Activated T-cell treated with anti-CD3 and anti-CD28 coated beads, Interleukin-2, amount 50 U/mL, for 1 hour (primary cell): Measurements from ENCODE around the gene C20orf141.
"Not testable (repeated sequence)": the region's sequence is repeated elsewhere in the genome, so short reads cannot be mapped to it uniquely, and the experiment has no call there.

Source experiments
- DNase-seq: peaks from one replicate; pipeline ENCODE4 v3.0.0-alpha.2; 2020

C20orf141 gene

GRCh38 chr20:2814587-2815051, at the start of gene C20orf141:
Gene C20orf141, plus strand, starts transcription at chr20:2814987. Its CDS starts 198 bp downstream, at chr20:2815185.
- no peak for DNase-seq

GRCh38 chr20:2767768-2768631, 46.8 kb upstream of the C20orf141 start:
- DNase-seq = no peak

DNA sequence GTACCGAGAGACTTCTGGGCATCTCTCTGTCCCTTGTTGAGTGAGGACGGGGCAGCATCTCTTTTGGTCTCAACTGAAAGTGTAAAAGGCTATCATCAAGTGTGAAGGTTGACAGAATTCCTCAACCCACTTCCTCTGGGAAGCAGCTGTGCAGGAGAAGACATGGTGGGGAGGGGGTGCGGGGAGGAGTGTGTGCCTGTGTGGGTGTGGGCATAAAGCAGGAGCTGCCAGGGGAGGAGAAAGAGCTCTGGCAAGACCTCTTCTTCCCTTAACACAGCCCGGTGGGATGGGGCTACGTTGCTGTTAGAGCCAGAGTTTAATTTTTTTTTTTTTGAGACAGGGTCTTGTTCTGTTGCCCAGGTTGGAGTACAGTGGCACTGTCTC, 46.2 kb upstream of the C20orf141 start:
- no peak for DNase-seq

DNA sequence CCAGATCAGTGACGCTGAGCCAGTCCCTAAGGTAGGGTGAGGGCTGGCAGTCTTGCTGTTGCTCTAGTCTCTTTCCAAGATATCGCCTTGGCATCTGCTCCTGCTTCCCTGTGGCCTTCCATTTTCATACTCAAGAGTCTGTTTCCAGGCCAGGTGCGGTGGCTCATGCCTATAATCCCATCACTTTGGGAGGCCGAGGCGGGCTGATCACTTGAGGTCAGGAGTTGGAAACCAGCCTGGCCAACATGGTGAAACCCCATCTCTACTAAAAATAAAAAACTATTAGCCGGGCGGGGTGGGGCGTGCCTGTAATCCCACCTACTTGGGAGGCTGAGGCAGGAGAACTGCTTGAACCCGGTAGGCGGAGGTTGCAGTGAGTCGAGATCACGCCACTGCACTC, 44.7 kb upstream of the C20orf141 start:
- not testable (repeated sequence) for DNase-seq

GRCh38 chr20:2771631-2772080, 43.1 kb upstream of the C20orf141 start:
- DNase-seq = no peak

DNA sequence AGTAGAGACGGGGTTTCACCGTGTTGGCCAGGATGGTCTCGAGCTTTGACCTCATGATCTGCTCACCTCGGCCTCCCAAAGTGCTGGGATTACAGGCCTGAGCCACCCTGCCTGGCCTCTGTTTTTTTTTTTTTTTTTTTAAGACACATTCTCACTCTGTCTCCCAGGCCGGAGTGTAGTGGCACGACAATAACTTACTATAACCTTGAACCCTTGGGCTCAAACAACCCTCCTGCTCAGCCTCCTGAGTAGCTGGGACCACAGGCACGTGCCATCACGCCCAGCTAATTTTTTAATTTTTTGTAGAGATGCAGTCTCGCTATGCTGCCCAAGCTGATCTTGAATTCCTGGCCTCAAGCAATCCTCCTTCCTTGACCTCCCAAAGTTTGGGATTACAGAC, 41.0 kb upstream of the C20orf141 start:
- no peak for DNase-seq

GRCh38 chr20:2775139-2775538, 39.6 kb upstream of the C20orf141 start:
- no peak for DNase-seq

DNA sequence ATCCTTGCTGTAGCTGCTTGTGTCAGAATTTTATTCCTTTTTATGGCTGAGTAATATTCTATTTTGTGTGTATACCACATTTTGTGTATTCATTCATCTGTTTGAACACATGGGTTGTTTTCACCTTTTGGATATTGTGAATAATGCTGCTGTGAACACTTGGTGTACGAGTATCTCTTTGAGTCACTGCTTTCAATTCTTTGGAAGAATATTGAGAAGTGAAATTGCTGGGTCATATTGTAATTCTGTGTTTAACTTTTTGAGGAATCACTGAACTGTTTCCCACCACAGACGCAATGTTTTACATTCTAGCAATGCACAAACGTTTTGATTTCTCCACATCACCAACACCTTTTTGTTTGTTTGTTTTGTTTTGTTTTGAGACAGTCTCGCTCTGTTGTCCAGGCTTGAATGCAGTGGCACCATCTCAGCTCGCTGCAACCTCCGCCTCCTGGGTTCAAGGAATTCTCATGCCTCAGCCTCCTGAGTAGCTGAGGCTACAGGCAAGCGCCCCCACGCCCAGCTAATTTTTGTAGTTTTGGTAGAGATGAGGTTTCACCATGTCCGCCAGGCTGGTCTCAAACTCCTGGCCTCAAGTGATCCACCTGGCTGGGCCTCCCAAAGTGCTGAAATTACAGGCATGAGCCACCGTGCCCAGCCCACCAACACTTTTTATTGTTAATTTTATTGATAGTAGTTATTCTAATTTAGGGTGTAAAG, 36.0 kb upstream of the C20orf141 start:
- DNase-seq = no peak

GRCh38 chr20:2780948-2781347, 33.8 kb upstream of the C20orf141 start:
- DNase-seq = no peak

DNA sequence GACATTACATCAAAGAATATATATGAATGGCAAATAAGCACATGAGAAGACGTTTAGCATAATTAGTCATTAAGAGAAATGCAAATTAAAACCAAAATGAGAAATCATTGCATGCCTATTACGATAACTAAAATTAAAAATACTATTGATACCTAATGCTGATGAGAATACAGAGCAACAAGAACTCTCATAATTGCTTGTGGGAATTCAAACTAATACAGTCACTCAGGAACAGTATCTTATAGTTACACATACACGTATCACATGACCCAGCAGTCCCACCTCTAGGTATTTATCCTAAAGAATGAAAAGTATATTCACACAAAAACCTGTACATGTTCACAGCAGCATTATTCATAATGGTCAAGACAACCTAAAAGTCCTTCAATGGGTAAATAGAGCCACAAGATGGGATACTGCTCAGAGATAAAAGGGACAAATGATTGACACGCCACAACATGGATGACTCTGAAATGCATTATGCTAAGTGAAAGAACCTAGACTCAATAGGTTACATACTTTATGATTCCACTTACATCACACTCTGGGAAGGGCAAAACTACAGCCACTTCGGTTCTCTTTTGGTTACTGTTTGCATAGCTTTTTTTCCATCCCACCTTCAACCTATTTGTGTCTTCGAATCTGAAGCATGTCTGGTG, 30.8 kb upstream of the C20orf141 start:
- DNase-seq = no peak

GRCh38 chr20:2793471-2793870, 21.3 kb upstream of the C20orf141 start:
- no peak for DNase-seq

- no peak for DNase-seq
Measured at GRCh38 chr20:2794202-2794748, 20.5 kb upstream of the C20orf141 start.

DNA sequence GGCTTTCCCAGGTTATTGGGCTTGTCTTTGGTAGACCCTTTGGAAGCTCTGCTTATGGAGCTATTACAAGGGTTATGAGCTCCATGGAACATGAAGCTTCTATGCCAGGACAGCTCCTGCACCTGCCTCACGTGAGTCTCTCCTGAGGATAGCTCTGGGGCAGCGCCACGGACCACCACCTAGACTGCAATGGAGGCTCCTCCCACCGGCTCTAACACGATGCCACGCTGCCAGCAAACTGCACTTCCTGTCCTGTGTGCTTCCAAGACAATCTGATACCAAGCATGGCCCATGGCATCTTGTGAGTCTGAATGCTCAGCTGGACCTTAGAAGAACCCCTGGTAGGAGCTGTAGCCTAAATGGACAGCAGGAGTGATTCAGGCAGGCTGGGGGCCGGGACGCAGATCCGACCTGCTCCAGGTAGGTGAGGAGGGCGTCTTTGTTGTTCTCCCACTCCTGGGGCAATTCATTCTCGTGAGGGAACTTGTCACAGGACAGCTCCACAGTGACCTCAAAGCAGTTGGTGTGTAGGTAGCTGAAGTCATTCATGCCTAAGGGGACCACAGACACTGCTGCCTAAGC, 19.8 kb upstream of the C20orf141 start:
- no peak for DNase-seq

DNA sequence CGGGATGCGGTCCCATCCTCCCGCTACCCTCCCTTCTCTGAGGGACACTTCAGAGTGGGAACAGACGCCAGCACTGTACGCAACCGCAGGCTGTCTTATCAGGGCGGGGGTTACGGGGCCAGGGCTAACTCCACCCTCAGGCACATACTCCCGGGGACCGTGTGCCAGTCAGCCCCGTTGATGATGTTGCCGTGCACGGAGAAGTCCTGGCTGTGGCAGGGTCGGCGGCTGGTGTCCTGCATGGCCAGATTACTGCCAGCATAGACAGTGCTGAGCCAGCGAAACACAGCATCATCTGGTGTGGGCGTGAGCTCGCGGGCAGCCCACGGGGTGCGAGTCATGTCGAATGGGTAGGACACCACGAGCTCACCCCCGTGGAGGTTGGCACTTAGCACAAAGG, 19.3 kb upstream of the C20orf141 start:
- no peak for DNase-seq

GRCh38 chr20:2796011-2796660, 18.7 kb upstream of the C20orf141 start:
- no peak for DNase-seq

DNA sequence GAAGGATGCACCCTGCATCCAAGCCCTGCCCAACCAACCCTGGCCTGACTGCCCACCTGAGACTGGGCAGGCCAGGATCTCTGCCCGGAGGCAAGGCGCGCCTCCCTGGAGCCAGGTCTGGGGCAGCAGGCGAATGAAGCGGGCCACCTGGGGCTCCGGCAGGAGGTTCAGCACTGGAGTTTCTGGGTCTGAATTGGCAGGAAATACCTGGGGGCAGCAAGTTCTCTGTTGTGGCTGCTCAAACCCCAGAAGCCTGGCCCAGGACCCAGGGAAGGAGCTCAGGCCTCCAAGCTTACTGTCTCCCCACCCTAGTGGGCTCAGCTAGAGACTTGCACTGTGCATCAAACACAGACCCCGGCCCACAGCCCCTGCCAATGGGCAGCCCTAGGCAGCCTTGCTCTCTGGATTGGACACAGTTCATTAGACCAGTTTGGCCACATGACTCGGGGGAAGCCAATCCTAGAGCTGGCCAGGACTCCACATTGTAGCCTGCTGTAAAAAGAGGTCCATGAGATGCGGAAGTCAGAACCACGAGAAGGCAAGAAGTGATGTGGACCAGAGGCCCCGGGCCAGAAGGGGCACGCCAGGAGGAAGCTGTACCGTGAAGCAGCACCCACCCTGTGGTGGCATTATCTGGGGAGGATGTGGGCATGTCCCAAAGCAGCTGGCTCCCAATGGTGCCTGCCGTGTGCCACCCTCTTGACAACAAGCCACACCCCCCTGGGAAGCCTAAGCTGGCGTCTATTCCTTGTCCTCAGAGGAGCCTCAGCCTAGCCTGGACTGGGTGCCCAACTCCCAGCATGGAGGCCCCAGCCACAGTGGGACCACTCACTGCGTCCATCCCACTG, 17.4 kb upstream of the C20orf141 start:
- no peak for DNase-seq

DNA sequence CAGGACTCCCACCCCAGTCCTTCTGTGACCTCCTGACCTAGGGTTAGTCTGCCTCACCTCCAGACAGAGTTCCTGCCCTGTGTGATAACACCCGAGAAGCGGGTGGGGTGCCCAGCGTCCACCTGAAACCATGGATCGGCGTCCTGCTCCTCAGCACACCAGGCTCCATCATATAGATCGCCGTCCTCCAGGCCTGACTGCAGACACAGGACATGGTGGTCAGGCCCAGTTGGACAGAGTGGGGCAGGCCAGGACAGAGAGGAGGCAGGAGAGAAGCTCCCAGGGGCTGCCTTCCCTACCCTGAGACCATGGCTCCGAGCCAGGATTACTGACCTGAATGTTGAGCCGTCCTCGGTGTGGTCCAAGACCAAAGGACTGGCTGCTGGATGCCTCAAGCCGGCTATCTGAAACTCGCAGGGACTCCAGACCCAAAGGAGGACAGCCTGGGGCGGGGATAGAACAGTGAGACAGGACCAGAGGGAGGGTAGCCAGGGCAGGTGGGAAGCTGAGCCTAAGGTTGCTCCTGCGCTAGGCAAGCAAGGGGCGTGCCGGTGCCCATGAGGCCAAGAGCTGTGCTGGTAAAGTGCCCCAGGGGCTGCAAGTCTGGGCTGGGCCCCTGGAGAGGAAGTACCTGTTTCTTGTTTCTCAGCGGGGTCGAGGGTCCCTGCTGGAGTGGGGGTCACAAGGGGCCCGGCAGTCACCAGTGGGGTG, 16.5 kb upstream of the C20orf141 start:
- DNase-seq = no peak

- DNase-seq = no peak
Measured at GRCh38 chr20:2798814-2799213, 16.0 kb upstream of the C20orf141 start.

DNA sequence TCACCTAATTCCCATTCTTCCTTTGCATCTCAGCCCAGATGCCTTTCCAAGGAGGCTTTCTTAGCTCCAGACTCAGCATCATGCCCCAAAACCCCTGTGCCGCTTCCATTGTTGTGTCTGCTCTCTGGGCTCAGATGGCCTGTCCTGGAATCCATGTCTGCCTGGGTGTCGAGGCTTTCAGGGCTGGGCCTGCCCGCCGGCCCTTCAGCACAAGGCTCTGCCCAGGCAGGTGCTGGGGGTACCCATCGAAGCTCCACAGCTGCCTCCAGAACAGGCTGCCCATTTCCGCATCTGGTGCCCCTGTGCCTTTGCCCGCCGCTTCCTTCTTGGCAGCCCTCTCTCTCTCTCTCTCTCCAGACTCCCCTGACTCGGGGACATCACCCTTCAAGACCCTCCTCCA, 15.5 kb upstream of the C20orf141 start:
- no peak for DNase-seq

DNA sequence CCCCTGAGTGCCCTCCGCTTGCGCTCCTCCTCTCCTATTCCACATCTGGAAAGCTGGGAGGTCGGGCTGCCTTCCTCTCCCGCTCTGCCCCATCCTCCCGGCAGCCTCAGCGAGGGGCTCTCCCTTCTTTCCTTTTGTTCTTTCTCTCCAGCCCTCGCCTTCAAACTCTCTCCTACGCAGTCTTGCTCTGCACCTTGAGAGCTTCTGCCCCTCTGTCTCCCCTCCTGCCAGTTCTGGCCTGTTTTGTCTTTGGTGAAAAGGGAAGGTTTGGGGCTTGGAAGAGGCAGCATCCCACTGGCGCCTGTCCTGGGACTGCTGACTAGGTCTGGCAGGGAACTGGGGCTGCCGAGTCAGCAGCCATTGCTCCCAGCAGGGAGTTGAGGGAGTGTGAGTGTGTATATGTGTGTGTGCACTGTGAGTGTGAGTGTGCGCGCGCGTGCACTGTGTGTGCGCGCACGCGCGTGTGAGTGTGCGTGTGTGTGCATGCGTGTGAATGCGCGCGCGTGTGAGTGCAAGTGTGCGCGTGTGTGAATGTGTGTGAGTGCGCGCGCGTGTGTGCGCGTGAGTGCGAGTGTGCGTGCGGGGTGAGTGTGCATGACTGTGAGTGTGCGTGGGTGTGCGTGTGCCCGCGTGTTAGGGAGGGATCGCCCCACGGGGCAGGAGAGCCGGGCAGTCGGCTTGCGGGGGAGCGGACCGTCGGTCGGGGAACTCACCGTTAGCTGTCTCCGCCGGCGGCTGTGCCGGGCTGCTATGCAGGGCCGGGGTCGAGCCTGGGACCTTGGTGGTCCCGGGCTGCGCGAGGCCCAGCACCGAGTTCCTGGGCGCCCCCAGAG, 14.9 kb upstream of the C20orf141 start:
- no peak for DNase-seq
